Measurements from ENCODE around the gene ZNF710.
A peak's percentile ranks its signal among the peaks of the same experiment; 100 is the strongest.

DNA sequence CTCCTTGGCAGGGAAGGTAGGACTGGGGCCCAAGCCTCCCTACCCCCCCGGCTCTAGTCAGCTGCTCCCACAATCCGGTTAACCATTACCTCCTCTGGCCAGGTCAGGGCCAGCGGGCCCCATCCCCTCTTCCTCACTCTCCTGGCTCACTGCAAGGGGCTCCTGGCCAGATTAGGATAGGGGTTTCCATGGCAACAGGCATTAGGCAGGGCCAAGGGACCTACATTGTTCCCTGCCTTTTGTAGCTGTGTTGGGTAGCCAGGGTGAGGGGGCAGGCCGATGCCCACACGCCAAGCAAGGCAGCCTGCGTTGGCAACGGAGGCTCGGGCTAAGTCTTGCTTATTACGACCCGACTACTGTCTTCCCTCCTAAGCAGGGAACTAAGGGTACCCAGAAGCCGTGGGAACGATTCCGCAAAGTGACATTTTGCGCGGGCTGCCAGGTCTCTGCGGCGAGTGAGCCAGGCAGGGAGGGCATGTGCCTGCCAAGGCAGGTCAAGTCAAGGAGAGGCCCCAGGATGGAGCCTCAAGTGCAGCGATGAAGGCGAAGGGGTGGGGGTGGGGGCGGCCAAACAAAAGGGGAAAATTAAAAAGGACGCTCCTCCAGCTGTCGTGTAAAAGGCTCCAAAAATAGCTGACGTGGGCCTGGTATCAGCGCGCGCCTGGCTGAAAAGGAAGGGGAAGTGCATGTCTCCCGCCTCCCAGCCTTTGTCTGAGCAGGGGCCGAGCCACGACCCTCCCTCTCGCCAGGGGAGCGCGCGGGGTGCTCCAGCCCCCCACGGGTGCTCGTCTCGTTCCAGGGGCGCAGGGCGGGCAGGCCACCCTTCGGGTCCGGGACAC lies 100.2 kb downstream of the ZNF710 start:
- TF ChIP-seq, protein P1, sequence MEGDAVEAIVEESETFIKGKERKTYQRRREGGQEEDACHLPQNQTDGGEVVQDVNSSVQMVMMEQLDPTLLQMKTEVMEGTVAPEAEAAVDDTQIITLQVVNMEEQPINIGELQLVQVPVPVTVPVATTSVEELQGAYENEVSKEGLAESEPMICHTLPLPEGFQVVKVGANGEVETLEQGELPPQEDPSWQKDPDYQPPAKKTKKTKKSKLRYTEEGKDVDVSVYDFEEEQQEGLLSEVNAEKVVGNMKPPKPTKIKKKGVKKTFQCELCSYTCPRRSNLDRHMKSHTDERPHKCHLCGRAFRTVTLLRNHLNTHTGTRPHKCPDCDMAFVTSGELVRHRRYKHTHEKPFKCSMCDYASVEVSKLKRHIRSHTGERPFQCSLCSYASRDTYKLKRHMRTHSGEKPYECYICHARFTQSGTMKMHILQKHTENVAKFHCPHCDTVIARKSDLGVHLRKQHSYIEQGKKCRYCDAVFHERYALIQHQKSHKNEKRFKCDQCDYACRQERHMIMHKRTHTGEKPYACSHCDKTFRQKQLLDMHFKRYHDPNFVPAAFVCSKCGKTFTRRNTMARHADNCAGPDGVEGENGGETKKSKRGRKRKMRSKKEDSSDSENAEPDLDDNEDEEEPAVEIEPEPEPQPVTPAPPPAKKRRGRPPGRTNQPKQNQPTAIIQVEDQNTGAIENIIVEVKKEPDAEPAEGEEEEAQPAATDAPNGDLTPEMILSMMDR (IDR thresholded peaks at IDR 0.05; ENCODE audit: insufficient read depth, low read length) = no peak
- TF ChIP-seq SPI1 (IDR thresholded peaks at IDR 0.05; ENCODE audit: borderline replicate concordance, low read depth) (peak; percentile 94), POLR2AphosphoS5 (IDR thresholded peaks at IDR 0.05; ENCODE audit: low read depth) (peak; percentile 47; the same call in 1 of the 2 replicates), GABPA (IDR thresholded peaks at IDR 0.05; ENCODE audit: low read depth) (0 out of 2 replicates have a peak, but pooled peaks have one; percentile 24)

Data from HL-60 (cell line).